Endodermal cell (in vitro differentiated cells): ENCODE measurements around the gene CRTC1. TPM values are rescaled to one million over a fixed set of nuclear protein-coding genes. Genes with fewer than 3 reads are reported as not detected.

Source experiments
- DNase-seq: peaks from one replicate; pipeline ENCODE4 v3.0.0-alpha.2; 2017
- H3K27ac ChIP-seq: 2 replicates; pipeline ENCODE4 v1.5.1; 2013; ENCODE audit warnings: mild to moderate bottlenecking, low read depth, low read length, moderate library complexity
- H3K27me3 ChIP-seq: 2 replicates; pipeline ENCODE4 v1.6.1; 2013; ENCODE audit warnings: mild to moderate bottlenecking, low read length, moderate library complexity; ENCODE audit not compliant: insufficient read depth, control insufficient read depth, poor library complexity, severe bottlenecking
- H3K36me3 ChIP-seq: 2 replicates; pipeline ENCODE4 v1.7.0; 2013; ENCODE audit warnings: mild to moderate bottlenecking, low read length, moderate library complexity; ENCODE audit not compliant: control insufficient read depth, insufficient read depth
- H3K4me1 ChIP-seq: one replicate; pipeline ENCODE4 v1.7.0; 2013; ENCODE audit warnings: low read length; ENCODE audit not compliant: control insufficient read depth, insufficient read depth
- H3K4me3 ChIP-seq: 2 replicates; pipeline ENCODE4 v1.5.1; 2013; ENCODE audit warnings: mild to moderate bottlenecking, low read length, moderate library complexity
- H3K9ac ChIP-seq: 2 replicates; pipeline ENCODE4 v1.6.1; 2013; ENCODE audit warnings: mild to moderate bottlenecking, low read length, moderate library complexity; ENCODE audit not compliant: poor library complexity, severe bottlenecking; ENCODE audit errors: extremely low read depth
- H3K9me3 ChIP-seq: 2 replicates; pipeline ENCODE4 v1.6.1; 2013; ENCODE audit warnings: mild to moderate bottlenecking, low read length, moderate library complexity; ENCODE audit not compliant: control insufficient read depth
- H3K27ac Mint-ChIP-seq: 2 replicates; pipeline ENCODE4 v1.8.0; 2020; ENCODE audit warnings: mixed read lengths
- H3K27me3 Mint-ChIP-seq: 2 replicates; pipeline ENCODE4 v1.8.0; 2021; ENCODE audit warnings: mild to moderate bottlenecking, mixed read lengths; ENCODE audit not compliant: insufficient read depth
- H3K36me3 Mint-ChIP-seq: 2 replicates; pipeline ENCODE4 v1.8.0; 2020; ENCODE audit warnings: low read depth, mixed read lengths
- H3K4me1 Mint-ChIP-seq: 2 replicates; pipeline ENCODE4 v1.8.0; 2020; ENCODE audit warnings: mixed read lengths
- H3K4me3 Mint-ChIP-seq: 2 replicates; pipeline ENCODE4 v1.8.0; 2020; ENCODE audit warnings: mild to moderate bottlenecking, moderate library complexity, mixed read lengths
- H3K9me3 Mint-ChIP-seq: 2 replicates; pipeline ENCODE4 v1.8.0; 2020; ENCODE audit warnings: mild to moderate bottlenecking, mixed read lengths
- CTCF ChIP-seq: fragments of 200-600 bp; sonication (generic); conservative IDR thresholded peaks from 2 replicates; pipeline ENCODE4 v1.5.0; 2021; ENCODE audit warnings: antibody characterized with exemption, mild to moderate bottlenecking
- WGBS, 2 experiments: methylation state at CpG; one replicate each; pipeline versions ENCODE4 v1.1.5 to v1.1.7; 2013; ENCODE audit warnings: missing lambda C conversion rate in 2 of 2, mixed read lengths in 1 of 2; ENCODE audit not compliant: insufficient coverage in 1 of 2, insufficient read length in 1 of 2; 5-methylcytosine and 5-hydroxymethylcytosine counted together
- total RNA-seq, 2 donors: library from RNA; stranded (reverse); fragmentation: NEBNext Ultra II Directional in 1 of 2; extraction: Animal tissue kit (Norgen Biotek cat#: 25700) in 1 of 2; gene quantifications; 2 replicates in 1 of 2; 3 replicates in 1 of 2; pipeline ENCODE4 v1.2.1, GENCODE V29; 2021

Gene CRTC1
- total RNA-seq, 2 donors from 2014 or later = 26.6 to 29.7 TPM

- no peaks in the 10 kb centered on the region for H3K36me3 ChIP-seq
- DNase-seq = no peak
- H3K27ac Mint-ChIP-seq = no peak overlapping the region
- H3K27me3 Mint-ChIP-seq = no peaks in the 10 kb centered on the region
- no peak overlapping the region for H3K27ac ChIP-seq
- H3K4me3 ChIP-seq = no peak overlapping the region
- peaks cover 3% of the 10 kb centered on the region for H3K36me3 Mint-ChIP-seq
- H3K27me3 ChIP-seq = no peaks in the 10 kb centered on the region
- H3K4me1 ChIP-seq = peaks cover 35% of the 10 kb centered on the region
- H3K9me3 Mint-ChIP-seq = no peaks in the 10 kb centered on the region
- TF ChIP-seq CTCF = no peak
- H3K9ac ChIP-seq = no peak overlapping the region
- H3K4me1 Mint-ChIP-seq = peaks cover 57% of the 10 kb centered on the region
- no peak overlapping the region for H3K4me3 Mint-ChIP-seq
- H3K9me3 ChIP-seq = no peaks in the 10 kb centered on the region
- WGBS, 2 experiments = 90 to 97% methylated on average over 11 to 27 of the region's 27 CpGs
Measured at GRCh38 chr19:18736415-18737336, 53.2 kb downstream of the CRTC1 start.

GRCh38 chr19:18737337-18737953, 54.0 kb downstream of the CRTC1 start:
- Mint-ChIP-seq H3K27ac (peak overlapping the region; percentile 87), H3K9me3 (no peaks in the 10 kb centered on the region), H3K4me1 (peaks cover 54% of the 10 kb centered on the region), H3K36me3 (peaks cover 3% of the 10 kb centered on the region), H3K27me3 (no peaks in the 10 kb centered on the region), H3K4me3 (no peak overlapping the region)
- no peak for TF ChIP-seq CTCF
- H3K9me3 ChIP-seq = no peaks in the 10 kb centered on the region
- H3K9ac ChIP-seq = no peak overlapping the region
- no peak overlapping the region for H3K27ac ChIP-seq
- DNase-seq = no peak
- no peak overlapping the region for H3K4me3 ChIP-seq
- WGBS, 2 experiments = 54 to 58% methylated on average over 8 to 9 of the region's 10 CpGs
- no peaks in the 10 kb centered on the region for H3K27me3 ChIP-seq
- H3K4me1 ChIP-seq = peaks cover 29% of the 10 kb centered on the region
- no peaks in the 10 kb centered on the region for H3K36me3 ChIP-seq

- H3K27ac Mint-ChIP-seq = peak overlapping the region; percentile 87
- Histone ChIP-seq H3K4me3 (no peak overlapping the region), H3K9ac (no peak overlapping the region), H3K27me3 (no peaks in the 10 kb centered on the region), H3K9me3 (no peaks in the 10 kb centered on the region), H3K27ac (no peak overlapping the region), H3K4me1 (peaks cover 29% of the 10 kb centered on the region), H3K36me3 (no peaks in the 10 kb centered on the region)
- no peaks in the 10 kb centered on the region for H3K27me3 Mint-ChIP-seq
- peaks cover 53% of the 10 kb centered on the region for H3K4me1 Mint-ChIP-seq
- DNase-seq = no peak
- WGBS, 2 experiments = 38 to 86% methylated on average over 1 of the region's 1 CpG
- no peaks in the 10 kb centered on the region for H3K9me3 Mint-ChIP-seq
- no peak overlapping the region for H3K4me3 Mint-ChIP-seq
- TF ChIP-seq CTCF = no peak
- H3K36me3 Mint-ChIP-seq = peaks cover 3% of the 10 kb centered on the region
Measured at GRCh38 chr19:18737954-18738351, 54.5 kb downstream of the CRTC1 start.
